Cardiac fibroblast (primary cell): ENCODE results near the gene ANKMY2.

Experiments used
- DNase-seq, 2 donors: peaks; one replicate each; pipeline versions ENCODE4 v3.0.0 to v3.0.0-alpha.2; 2010; ENCODE audit warnings: low read depth in 2 of 2
- H3K4me3 ChIP-seq, 2 donors: replicated peaks in 1 of 2; 1 replicate in 1 of 2; 2 replicates in 1 of 2; pipeline ENCODE4 v1.5.1; 2011; ENCODE audit warnings: low read depth in 2 of 2, low read length in 2 of 2, mild to moderate bottlenecking in 2 of 2, moderate library complexity in 1 of 2
- CTCF ChIP-seq: IDR thresholded peaks from one replicate; pipeline ENCODE4 v1.5.1; 2011; ENCODE audit warnings: low read depth, mild to moderate bottlenecking, low read length, inconsistent platforms

ANKMY2 gene

DNA sequence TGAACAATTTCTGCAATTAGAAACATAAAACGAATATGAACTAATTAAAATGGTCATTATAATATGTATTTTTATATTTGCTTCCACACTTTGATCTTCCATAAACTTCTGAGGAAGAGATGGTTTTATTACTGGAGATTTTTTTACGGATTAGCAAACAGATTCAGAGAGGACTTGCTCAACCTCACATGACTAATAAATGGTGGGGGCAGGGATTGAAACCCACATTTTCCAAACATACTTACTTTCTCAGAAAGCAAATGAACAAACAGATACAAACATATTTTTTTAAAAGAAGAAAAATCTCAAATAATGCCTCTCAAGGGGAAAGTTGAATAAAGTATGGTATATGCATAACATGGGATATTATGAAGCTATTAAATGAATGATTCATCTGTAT is 18.3 kb downstream of the ANKMY2 start:
- DNase-seq = peak; percentile 45 to 54
- no peak for TF ChIP-seq CTCF

DNA sequence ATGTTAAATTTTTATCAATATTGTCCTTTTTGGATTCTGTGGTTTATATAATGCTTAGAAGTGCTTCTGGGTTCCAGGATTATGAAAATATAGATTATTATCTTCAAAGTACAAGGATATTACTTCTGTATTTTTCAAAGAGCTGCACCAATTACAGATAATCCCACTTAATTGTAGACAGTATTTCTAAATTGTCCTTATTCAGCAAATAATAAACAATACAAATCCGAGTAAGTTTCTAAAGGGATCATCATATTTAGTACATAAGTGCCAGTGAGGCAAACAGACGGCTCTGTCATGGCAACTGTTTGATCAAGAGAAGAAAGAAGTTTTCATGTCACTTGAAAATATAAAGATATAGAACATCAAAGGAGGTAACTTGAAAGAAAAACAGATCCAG is 19.2 kb downstream of the ANKMY2 start:
- no peak for TF ChIP-seq CTCF
- DNase-seq = no peak
- no peak overlapping the region for H3K4me3 ChIP-seq

More for the DNA sequence above, 18.3 kb downstream of the ANKMY2 start:
- no peak overlapping the region for H3K4me3 ChIP-seq

GRCh38 chr7:16619979-16620408 is 25.6 kb downstream of the ANKMY2 start:
- no peak for TF ChIP-seq CTCF
- DNase-seq = peak in 1 of 2 donors; percentile 46
- H3K4me3 ChIP-seq = no peak overlapping the region

DNA sequence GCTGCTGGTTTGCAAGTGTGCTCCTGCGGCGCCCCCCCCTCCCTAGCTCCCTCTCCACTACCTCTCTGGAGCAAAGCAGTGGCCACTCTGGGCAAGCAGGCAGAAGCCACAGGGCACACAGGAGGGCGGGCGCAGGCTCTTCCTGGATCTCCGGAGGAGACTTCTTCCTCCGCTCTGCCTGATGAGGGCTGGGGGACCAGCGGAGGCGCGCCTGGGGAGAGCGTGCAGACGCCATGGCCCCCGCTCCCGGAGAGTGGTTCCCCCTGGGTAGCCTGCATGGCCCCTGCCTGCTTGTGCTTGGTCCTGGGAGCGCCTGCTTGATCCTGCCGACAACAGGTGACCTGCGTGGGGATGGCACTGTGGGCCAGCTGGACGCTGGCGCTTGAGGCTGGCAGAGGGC is 29.0 kb downstream of the ANKMY2 start:
- TF ChIP-seq CTCF = no peak
- DNase-seq = no peak
- no peak overlapping the region for H3K4me3 ChIP-seq

GRCh38 chr7:16616122-16616521 is 29.4 kb downstream of the ANKMY2 start:
- H3K4me3 ChIP-seq = no peak overlapping the region
- no peak for DNase-seq
- TF ChIP-seq CTCF = no peak

DNA sequence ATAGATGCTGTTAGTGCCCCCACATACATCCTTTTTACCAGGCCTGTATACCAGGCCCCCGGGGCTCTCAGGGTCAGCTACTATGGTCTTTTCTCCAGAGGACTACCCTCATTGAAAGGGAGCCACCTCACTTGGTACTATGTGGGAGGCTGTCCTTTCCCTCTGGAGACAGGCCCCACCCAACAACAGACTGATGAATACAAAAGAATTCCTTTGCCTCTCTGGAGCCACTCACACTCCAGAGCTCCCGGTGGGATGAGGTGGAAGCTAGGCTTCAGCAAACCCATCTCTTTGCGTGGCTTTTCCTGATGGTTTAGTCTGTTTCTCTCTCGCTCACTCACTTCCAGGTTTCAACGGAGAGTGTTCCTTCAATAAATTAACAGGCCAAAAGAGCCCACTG is 30.3 kb downstream of the ANKMY2 start:
- DNase-seq = no peak
- H3K4me3 ChIP-seq = no peak overlapping the region
- no peak for TF ChIP-seq CTCF

- TF ChIP-seq CTCF = no peak
- no peak for DNase-seq
- H3K4me3 ChIP-seq = no peak overlapping the region
Observed at GRCh38 chr7:16611711-16612110, 33.8 kb downstream of the ANKMY2 start.
